ENCODE results near the gene L1CAM.

DNA sequence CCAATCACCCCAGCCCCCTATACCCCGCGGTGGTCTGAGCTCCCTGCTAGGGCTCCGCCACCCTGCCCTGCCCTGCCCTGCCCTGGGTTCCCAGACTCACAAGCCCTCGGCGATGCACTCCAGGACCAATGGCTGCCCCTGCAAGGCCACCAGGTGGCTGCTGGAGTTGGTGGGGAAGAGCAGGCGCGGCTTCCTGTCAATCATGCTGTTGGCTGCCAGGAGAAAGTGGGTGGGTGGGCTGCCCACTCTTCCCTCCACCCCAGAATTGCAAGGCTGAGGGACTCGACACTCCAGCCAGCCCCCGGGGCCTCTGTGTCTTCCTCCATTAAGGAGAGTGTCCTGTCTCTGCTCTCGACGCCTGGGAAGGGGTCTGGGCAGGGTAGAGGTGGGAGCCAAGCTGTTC, 15.7 kb downstream of the L1CAM start:
- TF ChIP-seq POLR2A (IDR thresholded peaks at IDR 0.05; ENCODE audit: low read length) (no peak), NR3C1 (IDR thresholded peaks at IDR 0.05) (no peak), NPAS2 (CRISPR knock-in tag; IDR thresholded peaks at IDR 0.05; ENCODE audit: borderline replicate concordance) (no peak)
- TF ChIP-seq, protein P1, sequence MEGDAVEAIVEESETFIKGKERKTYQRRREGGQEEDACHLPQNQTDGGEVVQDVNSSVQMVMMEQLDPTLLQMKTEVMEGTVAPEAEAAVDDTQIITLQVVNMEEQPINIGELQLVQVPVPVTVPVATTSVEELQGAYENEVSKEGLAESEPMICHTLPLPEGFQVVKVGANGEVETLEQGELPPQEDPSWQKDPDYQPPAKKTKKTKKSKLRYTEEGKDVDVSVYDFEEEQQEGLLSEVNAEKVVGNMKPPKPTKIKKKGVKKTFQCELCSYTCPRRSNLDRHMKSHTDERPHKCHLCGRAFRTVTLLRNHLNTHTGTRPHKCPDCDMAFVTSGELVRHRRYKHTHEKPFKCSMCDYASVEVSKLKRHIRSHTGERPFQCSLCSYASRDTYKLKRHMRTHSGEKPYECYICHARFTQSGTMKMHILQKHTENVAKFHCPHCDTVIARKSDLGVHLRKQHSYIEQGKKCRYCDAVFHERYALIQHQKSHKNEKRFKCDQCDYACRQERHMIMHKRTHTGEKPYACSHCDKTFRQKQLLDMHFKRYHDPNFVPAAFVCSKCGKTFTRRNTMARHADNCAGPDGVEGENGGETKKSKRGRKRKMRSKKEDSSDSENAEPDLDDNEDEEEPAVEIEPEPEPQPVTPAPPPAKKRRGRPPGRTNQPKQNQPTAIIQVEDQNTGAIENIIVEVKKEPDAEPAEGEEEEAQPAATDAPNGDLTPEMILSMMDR (IDR thresholded peaks at IDR 0.05) = no peak
